ENCODE measurements around the gene P2RY13.

Gene P2RY13

DNA sequence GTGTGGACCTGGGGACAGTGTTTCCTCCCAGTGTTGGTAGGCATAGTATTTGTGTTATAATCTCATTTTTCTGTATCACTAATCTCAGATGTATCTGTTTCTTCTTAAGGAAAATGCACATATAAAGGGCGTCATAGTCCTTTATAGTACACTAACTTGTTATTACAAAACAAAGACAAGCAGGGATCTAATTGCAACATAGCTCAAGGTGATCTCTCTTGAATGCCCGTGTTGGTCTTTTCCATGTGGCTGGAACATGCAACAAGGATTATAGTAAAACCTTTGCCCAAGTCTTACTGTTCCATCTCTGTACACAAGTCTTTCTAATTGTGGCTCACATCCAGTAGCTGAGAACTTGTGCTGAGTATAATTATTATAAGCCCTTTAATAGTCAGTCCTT lies 9.2 kb downstream of the P2RY13 start:
- no peak for DNase-seq (ENCODE audit: low read depth, low spot score)

DNA sequence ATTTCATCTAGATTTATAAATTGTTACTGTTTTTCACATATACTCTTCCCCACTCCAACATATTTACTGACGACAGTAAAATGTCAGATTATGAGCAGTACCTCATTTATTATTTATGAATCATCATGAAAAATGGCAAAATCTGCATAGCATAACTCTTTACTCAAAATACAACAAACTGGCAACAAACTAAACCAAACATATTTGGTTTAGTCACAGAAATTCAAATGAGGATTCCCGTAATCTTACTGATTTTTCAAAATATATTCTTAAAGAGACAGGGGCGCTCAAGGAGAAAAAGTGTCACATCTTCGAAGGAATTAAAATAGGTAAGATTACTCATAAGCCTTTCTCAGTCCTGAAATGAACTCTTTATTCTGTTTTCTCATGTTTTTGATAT lies 9.7 kb downstream of the P2RY13 start:
- DNase-seq (ENCODE audit: low read depth, low spot score), result no peak

DNA sequence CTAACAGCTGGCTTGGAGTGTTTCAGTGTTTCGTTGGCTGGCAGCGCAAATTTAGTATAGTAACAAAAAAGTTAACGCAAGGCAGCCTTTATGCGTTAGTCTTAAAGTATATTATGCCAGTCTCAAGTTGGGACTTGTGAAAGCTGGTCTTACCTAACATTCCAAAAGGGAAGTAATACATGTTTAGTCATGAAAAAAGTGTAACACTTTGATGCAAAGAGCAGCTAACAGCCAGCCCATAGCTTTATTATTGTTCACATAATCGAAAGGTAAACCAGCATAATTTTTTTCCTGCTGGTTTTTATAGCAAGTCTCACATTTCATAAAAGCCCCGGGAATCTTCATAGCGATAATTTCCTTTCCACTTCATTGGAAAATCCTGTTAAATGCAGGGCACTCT lies 10.4 kb downstream of the P2RY13 start:
- DNase-seq (ENCODE audit: low read depth, low spot score), result no peak

DNA sequence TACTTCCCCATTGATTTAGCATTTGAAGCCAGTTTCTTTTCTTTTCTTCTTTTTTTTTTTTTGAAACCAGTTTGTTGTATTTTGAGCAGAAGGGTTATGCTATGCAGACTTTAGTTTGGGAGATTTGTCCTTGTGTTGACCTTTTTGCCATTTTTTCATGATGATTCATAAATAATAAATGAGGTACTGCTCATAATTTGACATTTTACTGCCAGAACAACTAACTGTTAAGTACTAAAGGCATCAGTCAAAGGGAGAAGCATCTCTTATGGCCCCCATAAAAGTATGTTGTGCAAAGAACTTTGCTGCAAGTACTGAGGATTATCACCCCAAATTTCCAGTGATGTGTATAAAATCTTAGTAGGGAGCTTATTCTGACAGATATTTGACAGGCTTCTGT lies 11.0 kb downstream of the P2RY13 start:
- DNase-seq (ENCODE audit: low read depth, low spot score), result no peak

DNA sequence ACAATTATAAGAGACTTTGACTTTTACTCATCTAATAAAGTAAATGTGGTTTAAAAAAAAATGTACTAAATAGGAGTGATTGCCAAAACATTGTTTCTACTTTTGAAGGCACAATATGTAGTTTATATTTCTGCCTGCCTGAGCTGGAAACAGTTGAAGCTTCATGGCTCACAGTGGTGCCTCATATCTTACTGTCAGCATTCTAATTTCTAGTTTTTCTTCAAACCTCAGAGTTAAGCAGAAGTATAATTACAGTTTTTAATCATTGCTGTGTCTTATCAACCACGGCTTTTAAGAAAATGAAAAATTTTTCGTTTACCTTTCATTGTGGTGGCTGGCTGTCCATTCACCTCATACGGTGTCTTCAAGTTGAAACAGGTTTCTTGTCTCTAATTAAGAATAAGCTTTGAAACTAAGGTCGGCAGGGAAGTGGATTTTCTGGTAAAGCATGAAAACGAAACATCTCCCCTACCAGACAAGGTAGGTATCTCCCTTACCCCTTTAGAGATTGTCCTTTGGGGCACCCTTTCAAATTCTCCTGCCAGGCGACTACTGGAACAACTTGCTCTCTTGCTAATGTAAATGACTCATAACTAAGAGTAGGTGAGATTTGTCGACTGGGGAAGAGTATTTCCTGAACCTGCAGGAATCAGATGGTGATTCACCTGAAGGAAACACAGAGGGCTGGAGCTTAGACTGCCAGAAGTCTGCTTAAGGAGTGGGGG lies 12.9 kb downstream of the P2RY13 start, which contains the start of gene GPR87:
GPR87 (minus strand) TSS at position 554 of the 725 bp plus-strand sequence. CDS start 16,720 bp downstream, outside the sequence.
- DNase-seq (ENCODE audit: low read depth, low spot score), result peak; percentile 24

DNA sequence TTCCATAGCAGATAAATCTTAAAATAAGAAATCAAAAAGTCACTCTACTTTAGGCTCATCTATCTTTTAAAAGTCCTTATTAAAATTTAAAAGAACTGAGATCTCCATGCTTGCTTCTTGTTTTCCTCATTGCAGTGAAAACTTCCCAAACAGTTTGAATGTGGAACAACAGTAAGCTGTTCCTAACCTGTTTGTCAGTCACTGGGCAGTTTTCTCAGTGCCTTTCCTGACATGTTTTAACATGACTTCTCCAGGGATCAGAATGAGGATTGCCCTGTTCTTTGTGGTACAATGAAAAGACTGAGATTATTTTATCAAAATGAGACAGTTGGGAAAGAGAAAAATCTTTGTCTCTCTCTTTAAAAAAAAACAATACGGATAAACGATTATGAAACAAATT lies 13.5 kb downstream of the P2RY13 start:
- no peak for DNase-seq (ENCODE audit: low read depth, low spot score)

DNA sequence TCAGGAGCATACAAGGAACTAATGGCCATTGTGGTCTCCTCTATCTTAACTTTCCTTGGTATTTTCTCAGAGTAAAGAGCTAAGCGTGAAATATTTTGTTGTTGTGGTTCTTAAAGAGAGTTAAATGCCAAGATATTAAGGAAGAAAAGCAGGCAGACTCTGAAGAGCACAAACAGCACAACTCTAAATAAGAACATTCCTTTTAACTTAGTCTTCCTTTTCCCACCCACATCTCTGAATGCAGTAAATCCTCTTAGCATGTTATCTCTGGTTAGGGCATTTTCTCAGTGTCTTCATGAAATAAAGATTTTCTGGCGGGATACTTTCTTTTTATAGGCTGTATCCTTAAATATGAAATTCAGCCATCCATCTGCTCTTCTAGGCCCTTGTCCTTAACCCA lies 14.2 kb downstream of the P2RY13 start:
- peak; percentile 29 for DNase-seq (ENCODE audit: low read depth, low spot score)

DNA sequence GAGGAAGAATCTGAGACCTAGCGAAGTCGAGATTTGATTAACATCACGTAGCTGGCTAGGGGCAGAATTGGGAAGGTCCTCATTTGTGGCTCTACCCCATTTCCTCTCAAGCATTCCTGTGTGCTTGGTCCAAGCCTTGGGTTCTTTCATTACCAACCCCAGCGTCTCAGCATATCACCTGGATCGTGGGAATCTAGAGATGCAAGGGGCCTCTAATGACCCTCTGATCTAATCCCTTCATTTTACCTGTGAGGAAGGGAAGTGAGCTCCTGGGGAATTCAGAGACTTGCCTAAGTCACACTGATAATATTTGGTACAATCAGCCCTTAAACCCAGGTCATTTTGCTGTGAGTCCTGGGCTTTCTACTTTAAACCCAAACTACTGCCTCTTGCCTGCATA lies 14.8 kb downstream of the P2RY13 start:
- no peak for DNase-seq (ENCODE audit: low read depth, low spot score)

DNA sequence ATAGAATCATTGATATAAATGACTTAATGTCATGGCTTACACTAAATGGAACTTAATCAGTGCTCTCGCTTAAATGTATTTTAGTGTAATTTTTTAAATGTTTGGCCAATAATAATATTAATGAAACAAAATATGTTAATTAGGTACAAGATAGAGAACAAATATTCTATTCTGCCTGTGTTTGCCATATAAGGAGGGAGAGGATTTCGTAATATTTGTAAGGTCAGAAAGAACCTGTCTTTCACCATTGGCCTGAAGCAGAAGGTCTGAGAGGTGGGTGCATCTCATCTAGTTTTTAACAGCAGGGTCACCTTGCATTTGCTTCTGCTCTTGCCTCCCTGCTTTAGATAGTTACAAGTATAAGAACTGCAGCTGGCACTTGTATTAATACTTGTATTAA lies 15.2 kb downstream of the P2RY13 start:
- DNase-seq (ENCODE audit: low read depth, low spot score), result no peak

DNA sequence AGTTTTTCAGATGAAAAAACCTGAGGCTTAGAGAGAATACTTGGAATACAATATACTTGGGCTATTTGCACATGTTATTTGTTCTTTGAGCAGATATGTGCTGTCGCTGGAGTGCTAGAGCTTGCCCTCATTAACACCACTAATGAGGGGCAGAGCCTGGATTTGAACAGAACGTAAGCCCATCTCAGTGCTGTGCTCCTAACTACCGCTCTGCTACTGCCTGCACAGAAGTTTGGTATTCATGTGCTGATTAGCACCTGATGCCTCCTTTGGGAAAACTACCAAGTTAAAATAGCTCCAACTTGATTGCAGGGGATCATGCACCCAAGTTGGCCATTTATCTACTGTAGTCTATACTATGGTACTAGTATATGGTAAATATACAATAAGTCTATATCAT lies 16.4 kb downstream of the P2RY13 start:
- no peak for DNase-seq (ENCODE audit: low read depth, low spot score)

DNA sequence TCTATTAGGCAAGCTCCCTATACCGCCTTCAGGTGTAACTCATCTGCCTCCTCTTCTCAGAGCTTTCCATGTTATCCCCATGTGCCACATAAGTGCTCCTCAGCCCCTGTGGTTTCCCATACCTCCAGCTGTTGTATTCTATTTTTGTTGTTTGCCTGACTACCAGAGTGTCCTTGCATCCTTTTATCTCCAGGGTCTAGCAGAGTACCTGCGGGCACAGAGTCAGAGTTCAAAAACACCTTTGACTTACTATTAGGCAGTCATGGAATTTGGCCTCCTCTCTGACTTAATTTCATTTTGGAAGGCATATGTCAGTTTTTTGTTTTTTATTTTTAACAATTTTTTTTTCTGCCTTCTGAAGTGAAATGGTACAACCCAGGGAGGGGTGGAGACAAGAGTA lies 19.8 kb downstream of the P2RY13 start:
- DNase-seq (ENCODE audit: low read depth, low spot score), result no peak

DNA sequence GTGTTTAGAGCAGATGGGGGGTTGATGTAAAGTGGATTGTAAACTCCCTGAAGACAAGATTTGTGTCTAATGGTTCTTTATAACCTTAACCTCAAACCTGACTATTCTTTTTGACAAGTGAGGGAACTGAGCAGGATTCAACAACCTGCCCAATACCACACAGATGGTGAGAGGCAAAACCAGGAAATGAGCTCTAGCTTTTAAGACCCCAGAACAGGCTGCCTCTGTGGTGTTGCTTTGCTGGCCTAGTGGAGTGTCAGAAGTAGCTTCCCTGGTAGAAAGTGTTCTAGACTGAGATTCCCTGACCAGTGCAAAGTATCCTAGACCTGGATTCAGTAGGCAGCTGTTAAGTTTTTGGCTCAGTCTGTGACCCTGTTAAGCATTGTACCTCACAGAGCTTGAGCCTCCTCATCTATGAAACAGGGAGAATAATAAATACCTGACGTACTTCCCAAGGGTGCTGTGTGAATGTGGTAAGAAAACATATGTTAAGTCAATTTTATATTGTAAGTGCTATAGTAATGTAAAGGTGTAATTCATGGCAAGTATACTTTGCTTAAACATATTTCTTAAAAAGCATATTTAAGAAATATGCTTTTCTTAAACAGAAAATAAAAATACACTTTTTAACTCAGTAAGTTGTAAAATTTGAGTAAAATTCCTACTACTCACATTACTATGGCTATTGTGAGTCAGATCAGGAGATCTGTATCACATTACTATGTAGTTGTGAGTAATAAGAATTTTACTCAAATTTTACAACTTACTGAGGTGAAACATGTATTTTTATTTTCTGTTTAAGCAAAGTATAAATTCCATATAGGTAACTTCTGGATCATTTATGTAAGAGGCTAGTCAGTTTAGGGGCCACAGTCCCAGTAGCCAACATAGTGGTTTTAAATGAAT lies 21.5 kb downstream of the P2RY13 start:
- DNase-seq (ENCODE audit: low read depth, low spot score), result no peak

DNA sequence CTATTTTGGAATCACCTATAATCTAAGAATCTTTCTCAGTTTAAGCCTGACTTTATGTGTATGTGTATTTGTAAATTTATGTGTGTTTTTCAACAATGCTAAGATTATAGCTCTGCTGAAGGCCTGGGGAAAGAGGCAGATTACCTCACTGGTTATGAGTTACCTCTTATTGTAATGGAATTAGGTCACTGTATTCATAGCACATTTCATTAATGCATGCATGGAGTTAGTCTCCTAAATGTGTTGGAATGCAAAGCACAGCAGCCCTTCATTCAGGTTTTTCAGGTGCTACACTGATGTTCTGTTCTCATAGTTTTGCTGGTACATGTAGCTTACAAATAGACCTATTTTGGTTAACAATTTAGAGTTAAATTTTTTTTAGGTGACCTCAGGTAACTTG lies 22.2 kb downstream of the P2RY13 start:
- peak; percentile 28 for DNase-seq (ENCODE audit: low read depth, low spot score)

DNA sequence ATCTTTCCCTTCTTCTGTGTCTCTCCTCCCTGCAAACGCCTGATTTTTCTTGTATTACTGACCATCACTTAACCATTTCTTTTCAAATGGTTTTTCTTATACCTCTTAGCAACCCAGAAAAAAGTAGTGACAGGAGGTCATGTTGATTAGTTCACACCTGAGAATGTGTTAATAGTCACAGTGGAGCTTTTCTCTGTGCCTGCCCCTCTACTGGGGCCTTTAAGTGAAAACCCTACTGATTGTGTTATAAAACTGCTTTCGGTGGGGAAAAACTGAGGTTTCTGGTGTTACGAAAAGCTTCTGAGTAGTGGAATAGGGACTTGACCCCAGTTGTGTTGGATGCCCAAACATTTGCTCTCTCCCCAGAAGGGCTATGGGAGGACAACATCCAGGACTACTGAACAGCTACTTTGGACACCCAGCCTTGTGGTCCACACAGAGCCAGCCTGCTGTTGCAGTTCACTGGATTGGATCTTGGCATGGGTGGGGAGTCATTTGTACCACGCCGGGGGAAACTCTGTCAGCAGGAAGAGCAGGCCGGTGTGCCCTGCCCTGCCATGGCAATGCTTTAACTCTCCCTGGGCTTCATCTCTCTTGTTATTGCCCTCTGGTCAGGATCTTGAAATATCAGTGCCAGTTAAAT lies 23.1 kb downstream of the P2RY13 start:
- DNase-seq (ENCODE audit: low read depth, low spot score), result no peak

DNA sequence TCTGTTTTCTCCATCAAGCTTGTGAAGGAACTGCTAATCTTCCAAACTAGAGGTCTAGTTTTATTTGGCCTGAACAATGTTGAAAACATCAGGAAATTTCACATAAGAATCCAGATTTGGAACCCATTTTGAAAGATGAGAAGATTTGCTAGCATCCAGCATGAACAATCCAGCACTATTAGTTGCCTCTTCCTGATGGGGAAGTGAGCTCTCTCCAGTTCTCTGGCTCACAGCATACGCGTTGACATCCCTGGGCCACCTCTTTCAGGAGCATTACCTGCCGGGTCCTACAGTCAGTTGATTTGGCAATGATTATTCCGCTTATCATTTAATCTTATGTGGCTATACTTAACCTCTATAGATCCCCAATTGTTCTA lies 23.6 kb downstream of the P2RY13 start:
- no peak for DNase-seq (ENCODE audit: low read depth, low spot score)

DNA sequence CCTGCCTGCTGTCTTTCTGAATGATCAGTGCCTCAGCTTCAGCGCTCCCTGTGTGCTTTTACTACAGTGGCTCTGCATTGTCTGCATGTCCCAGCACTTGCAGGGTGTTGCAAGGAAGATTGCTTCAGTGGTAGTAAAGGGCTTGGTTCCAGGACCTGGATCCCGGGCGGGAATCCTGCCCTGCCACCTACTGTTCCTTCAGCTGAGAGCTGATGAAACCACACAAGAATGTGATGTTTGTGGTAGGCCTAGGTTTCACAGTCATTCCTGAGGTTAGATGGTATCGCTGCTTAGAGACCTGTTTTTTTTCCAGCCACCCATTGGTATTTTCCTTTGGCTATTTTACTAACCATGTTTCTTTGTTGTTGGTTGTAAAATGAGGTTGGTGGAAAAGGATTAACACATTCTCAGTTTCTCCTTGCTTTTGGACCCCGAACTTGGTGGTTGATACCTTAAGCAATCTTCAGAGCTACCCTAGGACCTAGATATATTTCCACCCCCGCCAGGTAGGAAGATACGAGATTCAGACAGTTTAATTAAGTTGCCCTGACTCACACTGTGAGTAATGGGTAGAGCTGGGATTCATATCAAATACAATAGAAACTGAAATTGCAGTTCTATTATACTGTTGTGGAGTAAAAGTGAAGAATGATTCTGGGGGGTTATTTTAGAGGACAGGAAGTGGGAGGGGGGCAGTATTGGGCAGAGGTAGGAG lies 24.1 kb downstream of the P2RY13 start:
- DNase-seq (ENCODE audit: low read depth, low spot score), result peak; percentile 98

DNA sequence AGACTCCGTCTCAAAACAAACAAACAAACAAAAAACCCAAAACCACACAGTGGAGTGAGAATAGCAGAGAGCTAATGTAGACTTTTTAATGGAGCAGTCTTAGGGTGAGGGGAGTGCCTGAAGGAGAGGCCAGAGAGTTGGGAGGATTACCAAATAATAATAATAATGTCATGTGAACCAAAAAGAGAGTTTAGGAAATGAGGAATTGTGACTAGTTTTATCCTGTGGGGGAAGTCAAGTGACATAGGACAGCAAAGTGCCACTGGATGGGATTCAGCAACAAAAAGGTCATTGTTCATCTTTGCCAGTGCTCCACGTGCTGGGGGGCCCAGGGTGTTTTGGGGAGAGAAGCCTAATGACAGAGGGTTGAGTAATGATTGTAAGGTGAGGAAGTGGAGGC lies 25.6 kb downstream of the P2RY13 start:
- no peak for DNase-seq (ENCODE audit: low read depth, low spot score)

DNA sequence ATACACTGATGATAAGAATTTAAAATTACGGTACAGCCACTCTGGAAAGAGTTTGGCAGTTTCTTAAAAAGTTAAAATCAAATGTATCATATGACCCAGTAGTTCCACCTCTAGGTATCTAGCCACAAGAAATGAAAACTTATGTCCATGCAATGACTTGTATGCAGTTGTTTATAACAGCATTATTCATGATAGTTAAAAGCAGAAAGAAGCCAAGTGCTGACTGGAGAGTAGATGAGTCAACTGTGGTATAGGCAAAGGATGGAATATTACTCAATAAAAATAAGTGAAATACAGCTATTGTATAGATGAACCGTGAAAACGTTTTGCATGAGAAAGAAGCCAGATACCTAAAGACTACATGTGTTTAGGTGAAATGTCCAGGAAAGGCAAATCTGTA lies 27.6 kb downstream of the P2RY13 start:
- DNase-seq (ENCODE audit: low read depth, low spot score), result no peak

DNA sequence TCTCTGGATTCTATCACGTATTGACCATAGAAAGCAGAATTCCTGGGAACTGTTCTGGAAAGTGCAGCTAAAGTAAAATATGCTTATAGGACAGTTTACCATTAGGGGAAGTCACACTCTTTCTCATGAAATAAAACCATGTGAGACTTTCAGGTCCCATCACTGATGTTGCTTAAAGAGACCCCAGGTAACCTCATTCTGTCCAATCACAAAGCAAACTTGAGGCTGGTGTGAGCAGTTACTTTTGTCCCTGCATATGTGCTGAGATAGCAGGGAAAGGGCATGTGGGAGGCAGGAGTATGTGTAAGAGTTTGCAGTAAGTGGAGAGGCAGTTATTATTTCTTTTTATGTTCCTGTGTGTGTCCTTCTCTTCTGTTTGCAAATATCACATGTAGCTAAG lies 28.8 kb downstream of the P2RY13 start:
- no peak for DNase-seq (ENCODE audit: low read depth, low spot score)

DNA sequence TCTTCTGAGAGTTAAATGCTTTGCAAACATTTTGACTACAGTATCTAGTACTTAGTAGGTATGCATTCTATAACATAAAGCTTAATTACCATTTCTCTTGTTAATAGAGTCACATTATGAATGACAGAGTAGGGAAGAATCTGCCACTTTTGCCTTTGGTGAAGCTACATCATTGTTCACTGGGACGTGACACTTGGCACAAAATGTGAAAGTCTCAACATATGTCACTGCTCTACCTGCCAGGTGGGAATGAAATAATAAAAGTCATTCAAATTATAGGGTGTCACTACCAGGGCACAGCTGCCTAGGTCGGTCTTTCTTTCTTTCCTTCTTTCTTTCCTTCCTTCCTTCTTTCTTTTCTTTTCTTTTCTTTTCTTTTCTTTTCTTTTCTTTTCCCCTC lies 30.3 kb downstream of the P2RY13 start:
- no peak for DNase-seq (ENCODE audit: low read depth, low spot score)

DNA sequence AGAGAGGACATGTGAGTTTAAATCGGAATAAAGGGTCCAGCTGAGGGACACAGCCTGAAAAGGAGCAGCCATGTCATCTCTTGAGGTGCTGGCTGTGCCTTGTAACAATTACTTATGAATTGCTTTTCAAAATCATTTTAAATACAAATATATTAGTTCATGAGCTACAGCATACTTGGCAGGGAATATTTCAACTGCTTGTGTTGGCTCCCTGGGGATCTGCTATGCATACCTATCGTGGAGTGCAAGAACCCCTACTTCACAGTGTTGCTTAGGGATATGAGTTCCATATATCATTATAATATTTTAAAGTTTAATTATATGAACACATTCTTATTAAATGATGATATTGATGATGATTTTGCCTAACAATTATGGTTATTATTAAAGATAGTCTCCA lies 31.9 kb downstream of the P2RY13 start:
- no peak for DNase-seq (ENCODE audit: low read depth, low spot score)

DNA sequence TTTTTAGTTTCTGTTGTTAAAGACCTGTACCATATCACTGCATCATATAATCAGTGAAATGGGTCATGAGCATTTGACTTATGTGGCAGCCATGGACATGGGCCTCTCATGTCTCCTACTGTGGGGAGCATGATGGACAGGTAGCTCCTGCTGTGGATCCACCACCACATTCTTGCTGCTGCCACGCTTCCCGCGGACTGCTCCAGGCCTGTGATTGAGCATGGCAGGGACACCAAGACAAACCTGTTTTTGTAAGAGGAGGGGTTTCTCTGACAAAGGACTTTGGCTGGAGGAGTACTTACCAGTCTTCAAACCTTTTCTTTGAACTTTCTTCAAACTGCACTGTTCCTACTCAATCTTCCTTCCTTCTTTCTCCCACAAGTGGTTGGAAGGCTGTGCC lies 33.1 kb downstream of the P2RY13 start:
- no peak for DNase-seq (ENCODE audit: low read depth, low spot score)
